ENCODE measurements around the gene CEP104. TPM values are rescaled to one million over a fixed set of nuclear protein-coding genes. Genes with fewer than 3 reads are reported as not detected.

Gene CEP104
- polyA plus RNA-seq, 1 donor from 2014 or later: 8.1 TPM

DNA sequence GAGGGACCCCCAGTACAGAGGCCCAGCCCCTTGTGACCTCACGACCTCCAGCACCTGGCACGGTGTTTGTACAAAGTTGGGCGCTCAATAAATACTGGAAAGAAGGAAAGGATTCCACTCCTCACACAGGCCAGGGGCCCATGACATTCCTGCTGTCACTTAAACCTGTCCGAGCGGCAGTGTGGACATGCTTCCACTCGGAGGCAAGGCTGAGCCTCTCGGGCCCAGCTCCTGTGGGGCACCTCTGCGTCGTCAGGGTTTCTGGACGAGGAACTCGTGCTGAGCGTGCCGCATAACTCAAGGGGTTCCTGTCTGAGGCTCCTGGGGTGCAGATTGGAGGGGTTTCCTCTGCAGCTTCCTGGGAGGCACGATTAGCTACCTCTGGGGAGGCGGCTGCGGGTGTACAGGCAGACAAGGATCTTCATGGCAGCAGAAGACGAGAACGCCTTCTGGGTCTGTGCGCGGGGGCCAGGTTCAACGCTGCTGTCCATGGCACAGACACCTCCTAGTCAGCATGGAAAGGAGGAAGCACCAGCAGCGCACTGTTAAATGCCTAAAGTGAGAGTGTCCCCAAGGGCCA, 88.1 kb downstream of the CEP104 start:
- H3K79me2 ChIP-seq (replicated peaks; ENCODE audit: insufficient read depth, low read length): no peaks in the 10 kb centered on the region
- H2AFZ ChIP-seq (ENCODE audit: low read depth, low read length): no peak overlapping the region
- H4K20me1 ChIP-seq (ENCODE audit: insufficient read depth): no peaks in the 10 kb centered on the region
- no peaks in the 10 kb centered on the region for H3K9me3 ChIP-seq (ENCODE audit: low read length)
- H3K27ac ChIP-seq (ENCODE audit: low read length): no peak overlapping the region
- H3K9me2 ChIP-seq (ENCODE audit: insufficient read depth, low read length): no peaks in the 10 kb centered on the region
- TF ChIP-seq RAD21 (conservative IDR thresholded peaks at IDR 0.05) (no peak), EZH2 (IDR thresholded peaks at IDR 0.05; ENCODE audit: borderline replicate concordance, insufficient read depth, low read length, poor library complexity, severe bottlenecking) (no peak), POLR2AphosphoS5 (IDR thresholded peaks at IDR 0.05) (no peak)
- no peak overlapping the region for H3K9ac ChIP-seq (ENCODE audit: low read length)
- no peak overlapping the region for H3K4me2 ChIP-seq (ENCODE audit: low read length)
- H3K4me3 ChIP-seq (ENCODE audit: low read length): no peak overlapping the region
- no peaks in the 10 kb centered on the region for H3K36me3 ChIP-seq (ENCODE audit: insufficient read depth, low read length)
- no peaks in the 10 kb centered on the region for H3F3A ChIP-seq (ENCODE audit: insufficient read depth, low read length, poor library complexity, severe bottlenecking)
- H3K27me3 ChIP-seq (ENCODE audit: insufficient read depth, low read depth, low read length): peaks cover 4% of the 10 kb centered on the region

- Histone ChIP-seq H4K20me1 (ENCODE audit: insufficient read depth) (no peaks in the 10 kb centered on the region), H3K9ac (ENCODE audit: low read length) (no peak overlapping the region), H3K27ac (ENCODE audit: low read length) (no peak overlapping the region), H3K4me2 (ENCODE audit: low read length) (no peak overlapping the region), H3K79me2 (replicated peaks; ENCODE audit: insufficient read depth, low read length) (no peaks in the 10 kb centered on the region), H3K9me2 (ENCODE audit: insufficient read depth, low read length) (no peaks in the 10 kb centered on the region), H3K9me3 (ENCODE audit: low read length) (no peaks in the 10 kb centered on the region), H3F3A (ENCODE audit: insufficient read depth, low read length, poor library complexity, severe bottlenecking) (no peaks in the 10 kb centered on the region), H3K4me3 (ENCODE audit: low read length) (no peak overlapping the region), H3K27me3 (ENCODE audit: insufficient read depth, low read depth, low read length) (peaks cover 4% of the 10 kb centered on the region), H3K36me3 (ENCODE audit: insufficient read depth, low read length) (no peaks in the 10 kb centered on the region), H2AFZ (ENCODE audit: low read depth, low read length) (no peak overlapping the region)
- TF ChIP-seq CTCF (IDR thresholded peaks at IDR 0.05; ENCODE audit: poor library complexity, severe bottlenecking) (no peak), MXI1 (conservative IDR thresholded peaks at IDR 0.05; ENCODE audit: poor library complexity, severe bottlenecking) (no peak), POLR2AphosphoS5 (IDR thresholded peaks at IDR 0.05) (no peak), SMC3 (conservative IDR thresholded peaks at IDR 0.05; ENCODE audit: poor library complexity) (no peak), RAD21 (conservative IDR thresholded peaks at IDR 0.05) (no peak), EZH2 (IDR thresholded peaks at IDR 0.05; ENCODE audit: borderline replicate concordance, insufficient read depth, low read length, poor library complexity, severe bottlenecking) (no peak), TAF1 (IDR thresholded peaks at IDR 0.05; ENCODE audit: low read depth) (no peak), EP300 (conservative IDR thresholded peaks at IDR 0.05; ENCODE audit: poor library complexity, severe bottlenecking) (no peak)
- TF ChIP-seq, protein P1, sequence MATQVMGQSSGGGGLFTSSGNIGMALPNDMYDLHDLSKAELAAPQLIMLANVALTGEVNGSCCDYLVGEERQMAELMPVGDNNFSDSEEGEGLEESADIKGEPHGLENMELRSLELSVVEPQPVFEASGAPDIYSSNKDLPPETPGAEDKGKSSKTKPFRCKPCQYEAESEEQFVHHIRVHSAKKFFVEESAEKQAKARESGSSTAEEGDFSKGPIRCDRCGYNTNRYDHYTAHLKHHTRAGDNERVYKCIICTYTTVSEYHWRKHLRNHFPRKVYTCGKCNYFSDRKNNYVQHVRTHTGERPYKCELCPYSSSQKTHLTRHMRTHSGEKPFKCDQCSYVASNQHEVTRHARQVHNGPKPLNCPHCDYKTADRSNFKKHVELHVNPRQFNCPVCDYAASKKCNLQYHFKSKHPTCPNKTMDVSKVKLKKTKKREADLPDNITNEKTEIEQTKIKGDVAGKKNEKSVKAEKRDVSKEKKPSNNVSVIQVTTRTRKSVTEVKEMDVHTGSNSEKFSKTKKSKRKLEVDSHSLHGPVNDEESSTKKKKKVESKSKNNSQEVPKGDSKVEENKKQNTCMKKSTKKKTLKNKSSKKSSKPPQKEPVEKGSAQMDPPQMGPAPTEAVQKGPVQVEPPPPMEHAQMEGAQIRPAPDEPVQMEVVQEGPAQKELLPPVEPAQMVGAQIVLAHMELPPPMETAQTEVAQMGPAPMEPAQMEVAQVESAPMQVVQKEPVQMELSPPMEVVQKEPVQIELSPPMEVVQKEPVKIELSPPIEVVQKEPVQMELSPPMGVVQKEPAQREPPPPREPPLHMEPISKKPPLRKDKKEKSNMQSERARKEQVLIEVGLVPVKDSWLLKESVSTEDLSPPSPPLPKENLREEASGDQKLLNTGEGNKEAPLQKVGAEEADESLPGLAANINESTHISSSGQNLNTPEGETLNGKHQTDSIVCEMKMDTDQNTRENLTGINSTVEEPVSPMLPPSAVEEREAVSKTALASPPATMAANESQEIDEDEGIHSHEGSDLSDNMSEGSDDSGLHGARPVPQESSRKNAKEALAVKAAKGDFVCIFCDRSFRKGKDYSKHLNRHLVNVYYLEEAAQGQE (IDR thresholded peaks at IDR 0.05; ENCODE audit: borderline replicate concordance): no peak
These were observed 89.6 kb downstream of the CEP104 start for GRCh38 chr1:3767328-3767925.

Data from neural cell (in vitro differentiated cells).